ENCODE measurements around the gene RNF125. TPM values are rescaled to one million over a fixed set of nuclear protein-coding genes. Genes with fewer than 3 reads are reported as not detected.
A peak's percentile ranks its signal among the peaks of the same experiment; 100 is the strongest.

The RNF125 gene
- total and polyA plus RNA-seq, 9 of the 15 experiments (the other 6 are each of a cell fraction or from before 2014, with no cell fraction given): 0.01 to 0.29 (median 0.07) TPM; not detected in 1

GRCh38 chr18:32037616-32038015, 19.0 kb downstream of the RNF125 start (continued):
- no peak for TF ChIP-seq ZNF518B (CRISPR knock-in tag; IDR thresholded peaks at IDR 0.05)
- TF ChIP-seq MCM3 (IDR thresholded peaks at IDR 0.05): no peak
- peak; percentile 84 for TF ChIP-seq PKNOX1 (IDR thresholded peaks at IDR 0.05)
- TF ChIP-seq HDAC8 (tag; IDR thresholded peaks at IDR 0.05): no peak
- TF ChIP-seq LCOR (CRISPR knock-in tag; IDR thresholded peaks at IDR 0.05): no peak
- TF ChIP-seq PBX2 (CRISPR knock-in tag; IDR thresholded peaks at IDR 0.05; ENCODE audit: low read depth): no peak
- TF ChIP-seq PBX2 (tag; conservative IDR thresholded peaks at IDR 0.05; ENCODE audit: low read depth): 0 out of 2 replicates have a peak, but pooled peaks have one; percentile 44
- TF ChIP-seq ZC3H4 (CRISPR knock-in tag; IDR thresholded peaks at IDR 0.05; ENCODE audit: borderline replicate concordance): no peak
- TF ChIP-seq MAFG (tag; conservative IDR thresholded peaks at IDR 0.05): 0 out of 2 replicates have a peak, but pooled peaks have one; percentile 26
- peak; percentile 56 for TF ChIP-seq ZNF316 (IDR thresholded peaks at IDR 0.05)
